Fibroblast of gingiva (primary cell): Measurements from ENCODE around the gene ZNF672.

ENCODE experiments used
- DNase-seq: peaks from one replicate; pipeline ENCODE4 v3.0.0-alpha.2; 2011; ENCODE audit warnings: low read depth

The ZNF672 gene

DNA sequence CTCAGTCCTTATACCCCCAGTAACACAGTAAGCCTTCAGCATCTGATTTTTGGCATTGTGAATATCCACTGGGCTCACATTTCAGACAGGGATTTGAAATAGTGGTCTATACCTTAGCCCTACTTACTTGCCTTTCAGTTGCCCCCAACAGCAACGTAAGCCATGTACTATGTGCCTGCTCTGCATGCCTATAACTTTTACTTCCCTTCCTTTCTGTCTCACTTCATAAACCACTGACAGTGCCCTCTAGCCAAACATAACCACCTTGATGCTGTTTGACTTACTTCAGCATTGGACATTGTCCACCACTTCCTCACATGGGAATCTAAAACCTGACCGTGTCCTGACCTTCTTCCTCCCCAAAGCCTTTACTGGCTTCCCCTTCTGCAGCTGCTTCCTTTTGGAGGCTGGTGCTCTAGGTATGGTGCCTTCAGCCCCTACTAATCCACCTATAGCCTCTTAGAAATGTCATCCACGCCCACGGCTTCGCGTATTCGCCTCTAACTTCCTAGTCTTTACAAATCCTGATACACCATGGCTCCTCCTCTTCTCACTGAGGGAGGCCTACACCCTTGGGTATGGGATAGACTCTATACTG, 3.6 kb upstream of the ZNF672 start:
- DNase-seq: no peak

DNA sequence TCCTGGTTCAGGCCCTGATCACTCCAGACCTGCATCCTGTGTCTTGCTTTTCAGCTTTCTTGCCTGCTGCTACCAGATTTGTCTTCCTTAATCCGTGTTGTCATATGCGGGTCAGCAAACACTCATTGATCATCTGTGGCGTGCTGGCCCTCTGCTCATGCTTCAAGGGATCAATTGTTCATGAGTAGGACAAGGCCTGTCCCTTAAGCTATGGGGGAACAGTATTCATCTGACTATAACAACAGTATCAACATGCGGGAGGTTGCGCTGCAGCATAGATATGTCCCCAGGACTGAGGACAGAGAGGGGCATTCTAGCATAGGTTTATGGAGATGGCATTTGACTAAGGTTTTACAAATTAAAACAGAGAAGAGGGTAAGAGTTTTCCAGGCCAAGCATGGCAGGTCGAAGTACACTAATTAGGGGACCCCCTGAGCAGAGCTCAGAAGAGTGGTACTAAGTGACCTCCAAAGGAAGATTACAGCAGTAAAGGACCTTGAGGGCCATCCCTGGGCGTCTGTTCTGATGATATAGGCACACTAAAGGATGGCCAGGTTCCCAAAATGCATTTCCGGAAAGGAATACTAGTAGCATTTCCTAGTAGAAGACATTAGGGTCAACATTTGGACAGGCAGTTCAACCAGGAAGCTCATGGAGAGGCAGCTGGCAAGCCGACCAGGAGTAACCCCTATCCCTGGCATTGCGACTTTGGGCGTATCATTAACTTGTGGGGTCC, 811 bp upstream of the ZNF672 start:
- no peak for DNase-seq

DNA sequence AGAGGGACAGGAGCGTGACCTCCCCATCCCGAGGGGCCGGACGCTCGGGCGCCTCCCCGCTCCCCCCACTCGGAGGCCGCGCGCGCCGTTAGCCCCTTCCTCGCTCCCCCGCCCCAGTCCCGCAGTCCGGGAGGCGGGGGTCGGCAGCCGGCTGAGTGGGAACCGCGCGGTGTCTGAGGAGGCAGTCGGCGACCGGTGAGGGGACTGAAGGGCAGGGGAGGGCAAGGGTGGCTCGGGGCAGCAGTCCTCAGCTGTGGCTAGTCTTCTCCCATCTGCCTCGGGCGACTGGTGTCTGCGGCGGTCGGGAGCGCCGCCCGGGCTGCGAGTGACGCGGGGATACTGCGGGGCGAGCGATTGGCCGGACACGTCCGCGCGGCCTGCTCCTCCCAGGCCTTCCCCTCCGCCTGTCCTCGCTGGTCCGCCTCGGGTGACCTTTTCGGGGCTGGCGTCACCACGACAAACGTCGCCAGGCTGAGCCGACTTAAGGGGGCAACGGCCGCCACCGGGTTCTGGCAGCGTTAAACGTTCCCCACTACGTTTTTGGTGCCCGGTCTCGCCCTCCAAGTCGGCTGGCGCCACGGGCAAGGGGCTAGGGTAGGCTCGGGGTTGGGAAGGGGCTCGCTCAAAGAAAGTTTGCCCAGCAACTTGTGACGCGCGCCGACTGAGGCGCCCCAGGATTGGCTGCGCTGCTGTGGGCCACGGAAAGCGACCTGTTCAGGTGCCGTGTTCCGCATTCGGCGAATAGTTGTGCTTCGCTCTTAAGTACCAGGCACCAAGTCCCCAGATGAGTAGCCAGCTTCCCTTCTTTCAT, 538 bp downstream of the ZNF672 start:
- DNase-seq: peak; percentile 95

DNA sequence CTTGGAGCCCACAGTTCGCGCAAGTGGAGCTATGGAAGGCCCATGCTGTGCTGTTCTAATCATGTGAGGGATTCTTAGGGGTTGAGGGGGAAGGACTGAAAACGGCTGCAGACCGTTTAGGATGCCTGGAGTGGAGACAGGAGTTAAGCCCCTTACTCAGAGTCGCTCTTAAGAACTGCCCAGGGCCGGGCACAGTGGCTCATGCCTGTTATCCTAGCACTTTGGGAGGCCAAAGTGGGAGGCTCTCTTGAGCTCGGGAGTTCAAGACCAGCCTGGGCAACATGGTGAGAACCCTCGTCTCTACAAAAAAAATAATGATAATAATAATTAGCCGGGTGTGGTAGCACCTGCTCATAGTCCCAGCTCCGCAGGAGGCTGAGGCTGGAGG, 1.1 kb downstream of the ZNF672 start:
- DNase-seq: no peak

DNA sequence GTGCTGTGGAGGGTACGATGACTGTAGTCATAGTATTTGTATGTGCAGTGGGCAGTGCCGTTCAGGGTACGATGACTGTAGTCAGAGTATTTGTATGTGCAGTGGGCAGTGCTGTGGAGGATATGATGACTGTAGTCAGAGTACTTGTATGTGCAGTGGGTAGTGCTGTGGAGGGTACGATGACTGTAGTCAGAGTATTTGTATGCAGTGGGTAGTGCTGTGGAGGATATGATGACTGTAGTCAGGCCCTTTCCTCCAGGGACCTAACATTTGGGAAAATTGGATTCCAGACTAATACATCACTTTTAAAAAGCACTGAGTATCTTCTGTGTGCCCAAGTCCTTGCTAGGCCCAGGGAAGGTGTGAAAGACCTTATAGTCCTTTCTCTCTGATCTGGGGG, 2.9 kb downstream of the ZNF672 start:
- peak; percentile 20 for DNase-seq

DNA sequence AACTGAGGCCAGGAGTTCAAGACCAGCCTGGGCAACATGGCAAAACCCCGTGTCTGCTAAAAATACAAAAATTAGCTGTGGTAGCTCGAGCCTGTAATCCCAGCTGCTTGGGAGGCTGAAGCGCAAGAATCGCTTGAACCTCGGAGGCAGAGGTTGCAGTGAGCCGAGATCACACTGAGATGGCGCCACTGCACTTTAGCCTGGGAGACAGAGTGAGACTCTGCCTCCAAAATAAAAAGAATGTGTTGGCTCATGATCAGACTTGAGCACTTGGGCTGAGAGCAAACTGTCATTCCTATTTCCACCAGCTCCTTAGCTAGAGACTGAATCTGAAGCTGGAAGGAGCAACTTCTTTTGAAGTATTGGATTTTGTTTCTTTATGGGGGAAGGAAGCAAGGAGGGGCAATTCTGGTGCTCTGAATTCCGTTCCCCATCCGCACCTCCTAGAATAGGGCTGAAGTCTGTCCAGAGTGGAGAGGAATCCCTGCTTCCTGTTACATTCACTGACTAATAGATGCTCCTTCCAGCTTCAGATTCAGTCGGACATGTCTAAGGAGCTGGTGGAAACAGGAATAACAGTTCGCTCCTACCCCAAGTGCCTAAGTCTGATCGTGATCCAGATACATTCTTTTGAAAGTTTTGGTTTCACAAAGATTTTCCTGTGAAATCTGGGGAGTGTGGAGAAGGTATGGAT, 3.8 kb downstream of the ZNF672 start:
- DNase-seq: peak; percentile 63

DNA sequence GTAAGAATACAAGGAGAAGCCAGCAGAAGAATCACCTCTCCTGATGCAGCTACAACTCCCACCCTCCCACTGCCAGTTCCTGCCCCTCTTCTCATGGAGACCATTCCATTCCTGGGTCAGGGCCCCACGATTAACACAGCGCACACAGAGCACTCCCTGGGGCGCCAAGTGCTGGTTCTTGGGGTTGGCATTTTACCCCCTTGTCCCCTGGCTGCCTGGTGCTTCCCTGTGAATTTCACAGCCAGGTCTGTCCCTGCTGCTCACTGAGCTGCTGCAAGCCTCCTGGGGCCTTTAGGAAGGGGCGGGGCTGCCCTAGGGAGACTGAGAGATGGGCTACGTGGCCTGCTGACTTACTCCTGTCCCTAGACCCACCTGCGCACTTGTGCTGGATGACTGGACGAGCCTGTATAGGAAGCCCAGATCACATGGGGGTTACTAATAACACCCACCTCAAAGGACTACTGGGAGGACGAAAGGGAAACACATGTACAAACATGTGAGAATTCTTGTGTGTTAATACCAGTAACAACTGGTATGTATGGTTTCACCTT, 4.8 kb downstream of the ZNF672 start:
- DNase-seq: no peak

DNA sequence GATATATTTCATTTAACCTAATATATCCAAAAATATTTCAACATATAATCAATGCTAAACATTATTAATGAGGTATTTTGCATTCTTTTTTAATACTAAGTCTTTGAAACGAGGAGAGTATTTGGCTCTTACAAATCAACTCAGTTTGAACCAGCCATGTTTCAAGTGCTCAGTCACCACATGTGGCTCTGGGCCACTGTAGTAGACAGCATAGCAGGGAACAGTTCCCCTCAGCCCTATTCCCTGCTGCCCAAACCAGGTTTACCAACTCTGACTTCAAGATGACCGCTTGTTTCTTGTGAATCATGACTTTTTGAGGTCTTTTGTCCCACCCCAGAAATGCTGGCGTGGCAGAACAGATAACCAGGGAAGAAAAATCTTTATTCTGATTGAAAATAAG, 5.7 kb downstream of the ZNF672 start:
- no peak for DNase-seq

DNA sequence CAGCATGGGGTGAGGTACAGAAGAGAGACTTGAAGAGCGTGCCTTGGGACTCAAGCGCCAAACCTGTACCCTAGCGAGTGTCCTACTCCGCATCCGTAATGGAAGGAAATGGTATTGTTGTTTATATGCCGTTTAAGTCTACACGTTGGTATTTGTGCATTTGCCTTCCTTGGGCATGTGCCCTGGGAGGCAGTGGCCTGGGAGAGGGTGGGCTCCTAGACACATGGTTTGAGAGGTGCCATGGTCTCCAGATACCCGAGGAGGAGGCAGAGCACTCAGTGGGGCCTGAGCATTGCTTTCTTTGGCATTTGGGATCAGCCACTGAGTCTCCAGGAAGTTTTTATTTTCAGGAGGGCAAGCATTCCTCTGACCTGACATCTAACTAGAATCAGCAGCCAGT, 6.5 kb downstream of the ZNF672 start:
- no peak for DNase-seq

DNA sequence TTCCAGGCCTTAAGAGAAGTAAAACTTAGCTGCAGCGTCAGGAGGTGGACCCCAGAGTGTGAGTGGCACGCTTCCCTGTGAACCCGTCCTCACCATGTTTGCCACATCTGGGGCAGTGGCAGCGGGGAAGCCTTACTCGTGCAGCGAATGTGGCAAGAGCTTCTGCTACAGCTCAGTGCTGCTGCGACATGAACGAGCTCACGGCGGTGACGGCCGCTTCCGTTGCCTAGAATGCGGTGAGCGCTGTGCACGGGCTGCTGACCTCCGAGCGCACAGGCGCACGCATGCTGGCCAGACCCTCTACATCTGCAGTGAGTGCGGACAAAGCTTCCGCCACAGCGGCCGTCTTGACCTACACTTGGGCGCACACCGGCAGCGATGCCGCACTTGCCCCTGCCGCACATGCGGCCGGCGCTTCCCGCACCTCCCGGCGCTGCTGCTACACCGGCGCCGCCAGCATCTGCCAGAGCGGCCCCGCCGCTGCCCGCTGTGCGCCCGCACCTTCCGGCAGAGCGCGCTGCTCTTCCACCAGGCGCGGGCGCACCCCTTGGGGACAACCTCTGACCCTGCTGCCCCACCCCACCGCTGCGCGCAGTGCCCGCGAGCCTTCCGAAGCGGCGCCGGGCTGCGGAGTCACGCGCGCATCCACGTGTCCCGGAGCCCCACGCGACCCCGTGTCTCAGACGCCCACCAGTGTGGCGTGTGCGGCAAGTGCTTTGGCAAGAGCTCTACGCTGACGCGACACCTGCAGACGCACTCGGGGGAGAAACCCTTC, 9.3 kb downstream of the ZNF672 start:
- DNase-seq: no peak

DNA sequence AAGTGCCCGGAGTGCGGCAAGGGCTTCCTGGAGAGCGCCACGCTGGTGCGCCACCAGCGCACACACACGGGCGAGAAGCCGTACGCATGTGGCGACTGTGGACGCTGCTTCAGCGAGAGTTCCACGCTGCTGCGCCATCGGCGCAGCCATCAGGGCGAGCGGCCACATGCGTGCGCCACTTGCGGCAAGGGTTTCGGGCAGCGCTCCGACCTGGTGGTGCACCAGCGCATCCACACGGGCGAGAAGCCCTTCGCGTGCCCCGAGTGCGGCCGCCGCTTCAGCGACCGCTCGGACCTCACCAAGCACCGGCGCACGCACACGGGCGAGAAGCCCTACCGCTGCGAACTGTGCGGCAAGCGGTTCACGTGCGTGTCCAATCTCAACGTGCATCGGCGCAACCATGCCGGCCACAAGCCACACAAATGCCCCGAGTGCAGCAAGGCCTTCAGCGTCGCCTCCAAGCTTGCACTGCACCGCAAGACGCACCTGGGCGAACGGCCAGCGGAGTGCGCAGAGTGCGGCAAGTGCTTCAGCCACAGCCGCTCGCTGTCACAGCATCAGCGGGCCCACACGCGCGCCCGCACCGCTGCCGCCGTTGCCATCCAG, 10.0 kb downstream of the ZNF672 start:
- DNase-seq: no peak

DNA sequence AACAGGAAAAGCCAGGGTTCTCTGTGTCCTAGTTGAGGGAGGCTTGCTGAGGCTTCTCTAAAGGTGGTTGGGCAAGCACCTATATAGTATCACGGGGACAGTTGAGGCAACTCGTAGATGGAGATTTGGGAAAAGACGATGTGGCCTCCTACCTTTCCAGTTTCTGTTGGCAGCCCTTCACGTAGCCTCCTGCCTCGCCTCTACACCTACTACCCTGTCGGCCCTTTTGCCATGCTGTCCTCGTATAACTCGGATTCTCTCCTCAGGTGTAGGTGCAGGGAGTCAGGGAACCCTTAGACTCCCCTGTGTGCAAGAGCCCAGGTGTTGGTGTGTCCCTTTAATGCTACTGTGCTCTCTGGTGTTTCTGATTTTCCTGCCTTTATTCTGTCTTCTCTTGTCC, 10.6 kb downstream of the ZNF672 start:
- DNase-seq: no peak

DNA sequence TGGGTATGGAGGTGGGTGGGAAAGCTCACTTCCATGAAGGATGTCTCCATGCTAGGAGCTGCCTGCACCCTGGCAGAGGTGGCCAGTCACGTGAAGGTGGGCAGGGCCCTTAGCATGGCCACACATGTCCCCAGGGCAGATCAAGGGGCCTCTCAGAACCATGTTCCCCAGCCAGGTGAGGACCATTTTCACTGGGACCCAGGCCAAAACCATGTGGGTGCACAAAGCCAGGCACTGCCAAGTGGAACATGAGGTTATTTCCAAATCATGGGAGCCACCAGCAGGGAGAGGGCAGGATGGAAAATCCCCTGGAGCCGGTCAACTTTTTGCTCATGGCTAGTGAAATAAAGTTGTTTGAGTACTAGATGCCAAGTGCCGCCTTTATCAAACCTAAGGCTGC, 11.1 kb downstream of the ZNF672 start:
- DNase-seq: no peak

DNA sequence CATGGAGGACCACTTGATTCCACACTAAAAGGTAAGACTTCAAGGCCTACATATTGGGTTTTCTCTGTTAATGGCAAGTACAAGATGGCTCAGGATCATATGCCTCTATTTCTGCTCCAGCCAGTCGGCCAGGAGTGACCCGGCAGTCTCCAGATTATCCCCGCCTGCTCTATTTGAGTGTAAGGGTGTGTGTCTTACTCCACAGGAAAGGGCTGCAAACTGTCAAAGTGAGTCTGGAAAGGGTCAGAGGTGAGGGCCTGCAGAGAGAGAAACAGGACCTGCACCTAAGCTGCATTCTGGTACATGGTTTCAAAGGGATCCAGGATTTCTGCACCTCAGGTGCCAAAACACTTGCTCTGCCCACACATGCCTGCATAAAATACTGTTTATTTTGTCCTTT, 11.6 kb downstream of the ZNF672 start:
- DNase-seq: no peak

DNA sequence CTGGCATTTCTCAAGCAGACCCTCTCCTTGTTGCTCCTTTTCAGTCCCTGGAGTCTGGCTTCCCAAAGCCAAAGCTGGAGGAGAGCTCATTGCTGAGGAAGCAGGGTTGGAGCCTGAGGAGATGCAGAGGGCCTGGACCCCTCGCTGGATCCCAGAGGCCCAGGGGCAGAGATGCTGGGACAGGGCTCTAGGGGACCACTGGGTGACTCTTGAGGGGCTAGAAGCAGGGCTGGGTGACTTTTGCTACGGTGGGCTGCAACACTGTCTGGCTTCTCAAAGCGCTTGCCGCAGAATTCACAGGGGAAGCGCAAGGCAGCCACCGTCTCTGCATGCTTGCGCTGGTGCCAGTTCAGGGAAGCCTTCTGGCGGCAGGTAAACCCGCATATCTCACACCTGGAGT, 12.1 kb downstream of the ZNF672 start:
- no peak for DNase-seq

DNA sequence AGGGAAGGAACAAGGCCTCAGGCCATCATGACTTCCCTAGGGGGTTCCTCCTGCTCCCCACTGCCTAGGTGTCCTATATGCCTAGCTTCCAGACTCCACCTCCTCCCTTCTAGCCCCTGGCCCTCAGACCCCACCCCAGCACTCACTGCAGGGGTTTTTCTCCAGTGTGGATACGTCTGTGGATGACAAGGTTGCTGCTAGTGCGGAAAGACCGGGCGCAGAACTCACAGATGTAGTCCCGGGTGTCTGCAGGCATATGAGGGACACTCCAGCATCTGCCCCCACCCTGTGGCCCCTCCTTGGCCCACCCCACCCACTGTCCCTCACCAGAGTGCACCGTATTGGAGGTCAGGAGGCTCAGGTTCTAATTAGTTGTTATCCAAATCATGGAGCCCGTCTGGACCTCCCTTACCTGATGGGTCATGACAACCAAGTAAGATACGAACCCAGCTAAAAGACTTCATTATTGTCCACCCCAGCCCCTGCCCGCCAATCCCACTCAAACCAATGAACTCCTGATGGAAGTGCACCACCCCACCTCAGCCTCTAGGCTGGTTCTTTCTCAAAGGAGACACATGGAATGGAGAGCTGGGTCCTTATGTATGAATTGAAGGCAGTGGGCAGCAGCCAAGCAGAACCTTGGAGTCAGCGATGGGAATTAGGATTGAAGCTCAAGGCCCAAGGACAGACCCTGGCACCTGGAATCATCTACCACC, 12.7 kb downstream of the ZNF672 start:
- DNase-seq: no peak

DNA sequence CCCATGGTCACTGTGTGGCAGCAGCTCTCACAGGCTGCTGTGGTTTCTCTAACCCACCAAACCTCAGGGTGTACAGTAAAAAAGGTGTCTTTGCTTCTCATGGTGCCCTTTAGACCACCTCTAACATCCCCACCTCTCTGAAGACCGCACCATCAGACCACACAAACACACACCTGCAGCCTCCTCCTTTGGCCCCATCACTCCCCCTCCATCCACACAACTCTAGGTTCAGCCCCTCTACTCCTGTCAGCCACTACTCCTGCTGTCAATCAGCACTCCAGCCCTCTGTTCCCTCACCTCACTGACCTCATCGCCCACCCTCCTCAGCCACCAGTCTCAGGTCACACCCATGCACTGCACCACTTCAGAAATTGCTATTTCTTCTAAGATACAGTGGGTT, 13.4 kb downstream of the ZNF672 start:
- DNase-seq: no peak

DNA sequence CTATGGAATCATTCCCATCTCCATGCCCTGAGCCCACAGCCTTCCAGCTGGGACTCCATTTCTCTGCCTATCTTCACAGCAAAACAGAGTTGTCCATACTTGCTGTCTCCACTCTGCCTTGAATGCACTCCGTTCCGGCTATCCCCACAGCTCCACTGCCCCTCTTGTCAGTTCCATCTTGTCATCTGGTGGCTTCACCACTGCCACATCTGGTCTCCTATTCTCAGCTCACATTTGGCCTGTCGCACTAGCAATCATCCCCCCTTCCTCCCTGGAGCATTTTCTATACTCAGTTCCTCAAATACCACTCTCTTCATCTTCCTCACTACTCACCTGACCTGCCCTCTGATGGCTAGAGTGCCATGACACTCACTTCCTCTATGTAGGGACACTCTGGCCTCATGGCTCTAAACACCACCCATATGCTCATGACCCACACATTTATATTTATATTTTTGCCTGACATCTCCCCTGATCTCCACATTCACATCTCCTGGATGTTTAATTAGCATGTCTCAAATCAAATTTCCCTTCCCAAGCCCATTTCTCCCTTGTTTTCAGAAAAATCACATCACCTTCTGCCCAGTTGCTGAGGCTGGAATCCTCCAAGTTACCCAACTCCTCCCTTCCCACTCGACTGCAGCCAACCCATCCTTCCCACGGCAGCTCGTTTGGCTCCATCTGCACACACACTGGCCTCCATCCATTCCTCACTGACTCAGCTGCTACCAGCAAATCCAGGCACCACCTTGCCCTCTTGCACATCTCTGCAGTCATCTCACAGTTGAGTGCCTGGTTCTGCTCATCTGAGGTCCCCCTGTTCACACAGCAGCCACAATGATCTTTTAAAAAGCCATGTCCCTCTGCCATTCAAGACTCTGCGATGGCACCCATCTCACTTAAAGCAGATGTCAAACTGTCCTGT, 14.7 kb downstream of the ZNF672 start:
- DNase-seq: peak; percentile 78

DNA sequence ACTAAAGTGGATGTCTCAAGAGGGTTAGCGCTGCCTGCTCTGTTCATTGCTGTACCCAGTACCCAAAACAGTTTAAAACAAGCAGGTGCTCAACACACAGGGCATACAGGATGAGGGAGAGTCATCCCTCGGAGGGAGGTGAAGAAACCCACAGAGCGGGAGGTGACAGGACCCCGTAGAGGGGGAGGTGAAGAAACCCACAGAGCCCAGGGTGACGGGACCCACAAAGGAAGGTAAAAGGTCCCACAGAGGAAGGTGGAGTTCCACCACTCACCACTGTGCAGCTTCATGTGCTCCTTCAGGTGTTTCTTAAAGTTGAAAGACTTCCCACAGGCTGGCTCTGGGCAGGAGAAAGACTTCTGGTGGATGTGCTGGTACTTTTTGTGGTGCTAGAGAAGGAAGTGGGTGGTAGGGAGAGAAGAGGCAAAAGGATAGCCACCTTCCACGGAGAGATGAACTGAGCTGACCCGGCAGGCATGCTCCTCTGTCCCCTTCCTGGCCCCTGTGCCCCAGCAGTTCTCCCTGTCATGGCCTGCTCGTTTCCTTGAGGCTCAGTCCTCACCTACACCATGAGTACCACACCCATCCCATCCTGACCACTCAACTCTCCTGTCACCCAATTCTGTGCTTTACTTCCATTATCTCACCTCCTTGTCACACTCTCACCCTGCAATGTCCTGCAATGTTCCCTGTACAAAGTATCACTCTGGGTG, 15.8 kb downstream of the ZNF672 start:
- DNase-seq: no peak
